ENCODE data around the gene NMRK2. TPM values are rescaled to one million over a fixed set of nuclear protein-coding genes. Genes with fewer than 3 reads are reported as not detected.
A peak's percentile ranks its signal among the peaks of the same experiment; 100 is the strongest.

Gene NMRK2
- total RNA-seq, 1 experiment from 2014 or later = 60.0 TPM

DNA sequence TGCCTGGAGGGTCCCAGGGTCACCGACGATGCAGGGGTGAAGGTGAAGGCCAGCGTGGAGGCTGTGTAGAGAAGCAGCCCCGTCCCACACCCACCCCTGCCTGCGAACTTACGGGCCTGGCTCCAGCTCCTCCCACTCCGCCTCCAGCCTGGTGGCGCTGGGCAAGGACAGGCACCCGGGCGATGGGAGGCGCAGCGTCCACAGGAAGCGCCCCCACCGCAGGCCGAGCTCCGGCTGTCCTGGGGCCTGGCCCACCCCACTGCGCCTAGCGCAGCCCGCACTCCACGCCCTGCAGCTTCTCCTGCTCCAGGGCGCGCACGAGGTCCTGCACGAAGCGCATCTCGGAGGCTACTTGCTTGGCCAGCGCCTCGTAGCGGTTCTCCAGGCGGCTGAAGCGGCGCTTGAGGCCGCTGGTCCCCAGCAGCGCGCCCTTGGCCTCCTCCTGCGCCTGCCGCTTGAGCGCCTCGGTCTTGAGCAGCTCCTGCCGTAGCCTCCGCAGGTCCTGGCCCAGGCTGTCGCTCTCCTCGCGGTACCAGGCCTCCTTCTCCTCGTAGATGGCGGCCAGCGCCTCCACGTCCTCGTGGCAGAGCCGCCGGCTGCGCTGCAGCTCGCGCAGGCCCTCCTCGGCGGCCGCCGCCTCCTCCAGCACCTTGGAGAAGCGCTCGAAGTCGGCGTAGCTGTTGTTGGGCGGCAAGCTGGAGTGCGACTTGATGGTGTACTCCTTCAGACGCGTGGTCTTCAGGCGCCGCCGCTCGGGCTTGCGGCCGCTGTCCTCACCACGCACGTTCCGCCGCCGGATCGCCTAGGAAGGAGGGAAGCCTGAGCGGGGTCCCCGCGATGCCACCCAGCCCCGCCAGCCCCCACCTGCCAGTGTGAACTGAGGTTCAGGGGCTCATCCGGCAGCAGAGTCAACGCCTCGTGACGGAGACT is 26.2 kb downstream of the NMRK2 start:
- no peaks in the 10 kb centered on the region for H3K4me1 Mint-ChIP-seq
- Histone ChIP-seq H3K4me1 (ENCODE audit: insufficient read depth, low read length) (no peaks in the 10 kb centered on the region), H3K14ac (ENCODE audit: insufficient read depth, low read length) (no peak overlapping the region), H3K23me2 (ENCODE audit: insufficient read length, low read depth, low read length, poor library complexity, severe bottlenecking) (no peaks in the 10 kb centered on the region), H2AK5ac (ENCODE audit: insufficient read length, low read length) (no peak overlapping the region), H2BK120ac (ENCODE audit: low read depth, low read length, poor library complexity, severe bottlenecking) (no peak overlapping the region), H2AFZ (ENCODE audit: low read length) (no peak overlapping the region), H3K9me3 (ENCODE audit: control insufficient read depth, low read depth, low read length) (no peaks in the 10 kb centered on the region), H4K20me1 (ENCODE audit: control insufficient read depth, insufficient read depth, insufficient read length) (no peaks in the 10 kb centered on the region), H2BK15ac (ENCODE audit: low read depth, low read length) (no peak overlapping the region), H3K27me3 (ENCODE audit: insufficient read depth, low read length) (no peaks in the 10 kb centered on the region), H2BK20ac (ENCODE audit: low read depth, low read length, poor library complexity, severe bottlenecking) (no peak overlapping the region), H3K79me1 (ENCODE audit: insufficient read depth, low read depth, low read length, poor library complexity, severe bottlenecking) (no peaks in the 10 kb centered on the region), H4K8ac (replicated peaks; ENCODE audit: insufficient read length, low read depth, low read length) (no peak overlapping the region), H2BK5ac (ENCODE audit: insufficient read length, low read length) (no peak overlapping the region), H4K91ac (ENCODE audit: insufficient read length, low read depth, low read length) (no peak overlapping the region), H3K56ac (ENCODE audit: insufficient read length, low read depth, low read length) (no peak overlapping the region), H3K4ac (ENCODE audit: low read depth, low read length) (no peak overlapping the region), H3K18ac (ENCODE audit: insufficient read length, low read depth, low read length) (no peak overlapping the region), H3K4me2 (ENCODE audit: insufficient read depth, insufficient read length, low read length) (no peak overlapping the region), H2BK12ac (ENCODE audit: insufficient read length, low read depth, low read length) (no peak overlapping the region), H4K5ac (ENCODE audit: insufficient read length, low read depth, low read length) (no peak overlapping the region), H3K9ac (ENCODE audit: extremely low read depth, insufficient read length, low read length) (no peak overlapping the region), H3K27ac (ENCODE audit: insufficient read length, low read depth, low read length) (no peak overlapping the region), H3K23ac (ENCODE audit: insufficient read length, low read depth, low read length) (no peak overlapping the region), H3K79me2 (ENCODE audit: insufficient read depth, low read length) (no peaks in the 10 kb centered on the region), H3T11ph (ENCODE audit: low read length) (no peak overlapping the region)
- TF ChIP-seq CTCF (conservative IDR thresholded peaks at IDR 0.05) = no peak
- H3K36me3 Mint-ChIP-seq (ENCODE audit: insufficient read depth in 1 of 3, low read depth in 3 of 3) = peaks cover 19 to 52% (median 40%) of the 10 kb centered on the region in 3 experiments; a peak in 6 of 7 replicates
- whole genome bisulfite sequencing (ENCODE audit: extremely low coverage, insufficient read length, low lambda C conversion rate) = no CpG with 5 or more reads among the region's 86 CpGs
- H3K27me3 Mint-ChIP-seq (ENCODE audit: low read depth) = no peaks in the 10 kb centered on the region
- no peak overlapping the region for H3K27ac Mint-ChIP-seq
- H3K9me3 Mint-ChIP-seq = no peaks in the 10 kb centered on the region
- no peak overlapping the region for H3K4me3 Mint-ChIP-seq
- DNase-seq = peak; percentile 33
